ENCODE measurements around the gene TRIOBP. TPM values are rescaled to one million over a fixed set of nuclear protein-coding genes. Genes with fewer than 3 reads are reported as not detected.
"Not testable (repeated sequence)": the region's sequence is repeated elsewhere in the genome, so short reads cannot be mapped to it uniquely, and the experiment has no call there.

The TRIOBP gene
- polyA plus RNA-seq, 1 experiment: 73.9 TPM

DNA sequence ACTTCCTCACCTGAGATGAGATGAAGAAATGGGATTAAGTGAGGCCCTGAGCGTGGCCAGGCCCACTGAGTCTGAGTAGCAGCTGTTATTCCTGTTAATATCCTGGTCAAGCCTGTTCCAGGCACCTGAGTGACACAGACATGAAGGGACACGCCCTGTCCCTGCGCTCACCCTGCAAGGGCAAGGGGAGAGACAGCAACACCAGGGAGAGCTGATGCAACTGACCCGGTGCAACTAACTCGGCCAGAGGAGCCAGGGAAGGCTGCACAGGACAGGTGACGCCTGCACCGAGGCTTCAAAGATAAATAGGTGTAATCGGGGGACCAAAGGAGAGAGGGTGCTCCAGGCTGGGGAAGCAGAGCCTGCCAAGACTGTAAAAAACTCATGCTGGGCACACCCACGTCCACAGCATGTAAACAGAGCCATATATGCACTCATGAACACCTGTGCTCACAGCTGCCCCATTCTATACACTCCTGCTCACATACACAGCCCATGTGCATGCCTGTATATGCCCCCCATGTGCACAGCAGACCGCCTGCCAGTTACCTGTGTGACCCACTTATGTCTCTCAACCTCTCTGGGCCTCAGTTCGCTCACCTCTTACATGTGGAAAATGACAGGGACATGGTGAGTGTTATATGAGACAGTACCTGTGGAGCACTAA is 88.1 kb downstream of the TRIOBP start:
- Histone ChIP-seq H3K27me3 (ENCODE audit: control insufficient read depth, insufficient read depth, low read length) (no peaks in the 10 kb centered on the region), H3K4me3 (ENCODE audit: low read depth, low read length) (no peak overlapping the region), H3K36me3 (ENCODE audit: control insufficient read depth, insufficient read depth, low read length) (no peaks in the 10 kb centered on the region)
- TF ChIP-seq, protein P1, sequence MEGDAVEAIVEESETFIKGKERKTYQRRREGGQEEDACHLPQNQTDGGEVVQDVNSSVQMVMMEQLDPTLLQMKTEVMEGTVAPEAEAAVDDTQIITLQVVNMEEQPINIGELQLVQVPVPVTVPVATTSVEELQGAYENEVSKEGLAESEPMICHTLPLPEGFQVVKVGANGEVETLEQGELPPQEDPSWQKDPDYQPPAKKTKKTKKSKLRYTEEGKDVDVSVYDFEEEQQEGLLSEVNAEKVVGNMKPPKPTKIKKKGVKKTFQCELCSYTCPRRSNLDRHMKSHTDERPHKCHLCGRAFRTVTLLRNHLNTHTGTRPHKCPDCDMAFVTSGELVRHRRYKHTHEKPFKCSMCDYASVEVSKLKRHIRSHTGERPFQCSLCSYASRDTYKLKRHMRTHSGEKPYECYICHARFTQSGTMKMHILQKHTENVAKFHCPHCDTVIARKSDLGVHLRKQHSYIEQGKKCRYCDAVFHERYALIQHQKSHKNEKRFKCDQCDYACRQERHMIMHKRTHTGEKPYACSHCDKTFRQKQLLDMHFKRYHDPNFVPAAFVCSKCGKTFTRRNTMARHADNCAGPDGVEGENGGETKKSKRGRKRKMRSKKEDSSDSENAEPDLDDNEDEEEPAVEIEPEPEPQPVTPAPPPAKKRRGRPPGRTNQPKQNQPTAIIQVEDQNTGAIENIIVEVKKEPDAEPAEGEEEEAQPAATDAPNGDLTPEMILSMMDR (IDR thresholded peaks at IDR 0.05; ENCODE audit: insufficient read depth, low read depth, low read length): no peak
- ChIA-PET POLR2A (no interaction called here), CTCF (no interaction called here)
- no peak for DNase-seq (ENCODE audit: low read depth)

DNA sequence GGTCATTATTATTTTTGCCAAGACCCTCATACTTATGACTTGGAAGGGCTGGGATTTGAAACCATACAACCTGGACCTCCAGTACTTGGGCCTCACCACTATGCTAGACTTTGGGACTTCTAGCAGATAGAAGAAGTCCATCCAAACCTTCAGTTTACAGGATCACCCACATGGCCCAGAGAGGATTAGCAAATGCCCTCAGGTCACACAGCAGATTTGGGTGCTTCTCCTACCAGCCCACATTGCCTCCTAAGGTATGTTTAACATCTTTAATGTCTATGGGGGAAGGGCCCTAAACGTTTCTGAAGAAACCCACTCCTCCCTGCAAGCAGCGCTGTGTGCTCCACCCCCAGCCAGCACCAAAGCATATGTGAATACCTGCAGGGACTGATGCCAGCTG is 93.4 kb downstream of the TRIOBP start:
- POLR2A ChIA-PET: no interaction called here
- TF ChIP-seq, protein P1 (IDR thresholded peaks at IDR 0.05; ENCODE audit: insufficient read depth, low read depth, low read length): no peak
- CTCF ChIA-PET: no interaction called here
- Histone ChIP-seq H3K27me3 (ENCODE audit: control insufficient read depth, insufficient read depth, low read length) (no peaks in the 10 kb centered on the region), H3K36me3 (ENCODE audit: control insufficient read depth, insufficient read depth, low read length) (no peaks in the 10 kb centered on the region), H3K4me3 (ENCODE audit: low read depth, low read length) (no peak overlapping the region)
- no peak for DNase-seq (ENCODE audit: low read depth)

DNA sequence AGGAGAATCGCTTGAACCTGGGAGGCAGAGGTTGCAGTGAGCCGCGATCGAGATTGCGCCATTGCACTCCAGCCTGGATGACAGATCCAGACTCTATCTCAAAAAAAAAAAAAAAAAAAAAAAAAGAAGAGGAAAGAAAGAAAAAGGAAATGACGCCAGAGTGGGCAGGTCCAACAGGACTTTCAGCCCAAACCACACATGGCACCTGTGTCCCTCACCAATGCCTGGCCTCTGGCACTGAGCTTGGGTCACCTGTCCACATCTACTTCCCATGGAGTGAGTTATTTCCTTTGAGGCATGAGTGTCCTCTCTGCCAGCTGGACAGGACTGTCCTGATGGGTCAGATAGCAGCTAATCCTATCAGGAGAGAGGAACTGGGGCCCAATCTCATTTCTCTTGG is 95.6 kb downstream of the TRIOBP start:
- H3K36me3 ChIP-seq (ENCODE audit: control insufficient read depth, insufficient read depth, low read length): no peaks in the 10 kb centered on the region
- TF ChIP-seq, protein P1 (IDR thresholded peaks at IDR 0.05; ENCODE audit: insufficient read depth, low read depth, low read length): no peak
- no peak overlapping the region for H3K4me3 ChIP-seq (ENCODE audit: low read depth, low read length)
- ChIA-PET POLR2A (interaction anchor here (0.6 kb wide), 1 partner anchor 191 kb away, joined by 6 read pairs; no protein-coding TSS in a partner anchor), CTCF (interaction anchor here (0.6 to 3.2 kb wide), 17 partner anchors 10 to 185 kb away, joined by 3 to 32 read pairs (median 7); partner anchors contain the start of genes GCAT, GGA1, LGALS1 and PDXP)
- no peak for DNase-seq (ENCODE audit: low read depth)
- H3K27me3 ChIP-seq (ENCODE audit: control insufficient read depth, insufficient read depth, low read length): no peaks in the 10 kb centered on the region

DNA sequence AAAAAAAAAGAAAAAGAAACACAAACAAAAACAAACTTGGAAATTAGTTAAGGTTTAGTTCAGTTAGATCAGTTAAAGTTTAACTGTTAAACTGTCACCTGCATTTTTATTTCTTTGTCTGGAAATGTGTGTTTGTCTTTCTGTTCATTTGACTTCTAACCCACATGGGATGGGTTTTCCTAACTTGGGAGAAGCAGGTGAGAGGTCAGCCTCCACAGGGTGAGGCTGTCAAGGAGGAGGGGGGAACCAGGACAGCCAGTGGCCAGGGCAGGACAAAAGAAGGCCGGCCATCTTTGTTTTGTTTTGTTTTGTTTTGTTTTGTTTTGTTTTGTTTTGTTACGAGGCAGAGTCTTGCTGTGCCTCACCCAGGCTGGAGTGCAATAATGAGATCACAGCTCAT is 97.5 kb downstream of the TRIOBP start:
- no peak for DNase-seq (ENCODE audit: low read depth)
- POLR2A ChIA-PET: no interaction called here
- Histone ChIP-seq H3K27me3 (ENCODE audit: control insufficient read depth, insufficient read depth, low read length) (peaks cover 3% of the 10 kb centered on the region; the same call in 1 of the 2 replicates), H3K4me3 (ENCODE audit: low read depth, low read length) (no peak overlapping the region), H3K36me3 (ENCODE audit: control insufficient read depth, insufficient read depth, low read length) (no peaks in the 10 kb centered on the region)
- TF ChIP-seq, protein P1 (IDR thresholded peaks at IDR 0.05; ENCODE audit: insufficient read depth, low read depth, low read length): no peak
- CTCF ChIA-PET: interaction anchor here (1.0 to 3.2 kb wide), 3 partner anchors 12 to 133 kb away, joined by 3 to 26 read pairs (median 6); no protein-coding TSS in a partner anchor

DNA sequence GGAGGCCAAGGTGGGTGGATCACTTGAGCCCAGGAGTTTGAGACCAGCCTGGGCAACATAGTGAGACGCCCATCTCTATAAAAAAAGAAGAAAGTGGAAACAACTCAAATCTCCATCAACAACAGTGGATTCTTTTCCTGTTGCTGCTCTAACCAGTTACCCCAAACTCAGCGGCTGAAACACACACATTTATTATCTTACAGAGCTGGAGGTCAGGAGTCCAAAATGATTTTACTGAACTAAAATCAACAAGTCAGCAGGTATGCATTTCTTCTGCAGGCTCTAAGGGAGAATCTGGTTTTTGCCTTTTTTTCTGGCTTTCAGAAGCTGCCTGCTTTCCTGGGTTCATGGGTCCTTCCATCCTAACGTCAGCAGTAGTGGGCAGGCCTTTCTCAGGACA is 99.2 kb downstream of the TRIOBP start:
- no peaks in the 10 kb centered on the region for H3K36me3 ChIP-seq (ENCODE audit: control insufficient read depth, insufficient read depth, low read length)
- POLR2A ChIA-PET: no interaction called here
- CTCF ChIA-PET: interaction anchor here (0.9 to 2.0 kb wide), 4 partner anchors 115 to 173 kb away, joined by 3 to 8 read pairs (median 5); no protein-coding TSS in a partner anchor
- no peak overlapping the region for H3K4me3 ChIP-seq (ENCODE audit: low read depth, low read length)
- peaks cover 3% of the 10 kb centered on the region; the same call in 1 of the 2 replicates for H3K27me3 ChIP-seq (ENCODE audit: control insufficient read depth, insufficient read depth, low read length)
- TF ChIP-seq, protein P1 (IDR thresholded peaks at IDR 0.05; ENCODE audit: insufficient read depth, low read depth, low read length): no peak
- no peak for DNase-seq (ENCODE audit: low read depth)

DNA sequence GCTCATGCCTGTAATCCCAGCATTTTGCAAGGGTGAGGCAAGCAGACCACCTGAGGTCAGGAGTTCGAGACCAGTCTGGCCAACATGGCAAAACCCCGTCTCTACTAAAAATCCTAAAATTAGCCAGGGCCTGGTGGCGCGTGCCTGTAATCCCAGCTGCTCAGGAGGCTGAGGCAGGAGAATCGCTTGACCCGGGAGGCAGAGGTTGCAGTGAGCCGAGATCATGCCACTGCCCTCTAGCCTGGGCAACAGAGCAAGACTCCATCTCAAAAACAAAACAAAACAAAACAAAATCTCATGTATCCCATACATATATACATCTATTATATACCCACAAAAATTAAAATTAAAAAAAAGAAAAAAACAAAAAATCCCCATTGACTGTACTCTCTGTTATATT is 100.4 kb downstream of the TRIOBP start:
- H3K27me3 ChIP-seq (ENCODE audit: control insufficient read depth, insufficient read depth, low read length); POLR2A ChIA-PET; CTCF ChIA-PET; H3K36me3 ChIP-seq (ENCODE audit: control insufficient read depth, insufficient read depth, low read length); H3K4me3 ChIP-seq (ENCODE audit: low read depth, low read length); DNase-seq (ENCODE audit: low read depth): not testable (repeated sequence)

All from BJ (cell line).